Measurements from ENCODE around the gene NR4A1.

DNA sequence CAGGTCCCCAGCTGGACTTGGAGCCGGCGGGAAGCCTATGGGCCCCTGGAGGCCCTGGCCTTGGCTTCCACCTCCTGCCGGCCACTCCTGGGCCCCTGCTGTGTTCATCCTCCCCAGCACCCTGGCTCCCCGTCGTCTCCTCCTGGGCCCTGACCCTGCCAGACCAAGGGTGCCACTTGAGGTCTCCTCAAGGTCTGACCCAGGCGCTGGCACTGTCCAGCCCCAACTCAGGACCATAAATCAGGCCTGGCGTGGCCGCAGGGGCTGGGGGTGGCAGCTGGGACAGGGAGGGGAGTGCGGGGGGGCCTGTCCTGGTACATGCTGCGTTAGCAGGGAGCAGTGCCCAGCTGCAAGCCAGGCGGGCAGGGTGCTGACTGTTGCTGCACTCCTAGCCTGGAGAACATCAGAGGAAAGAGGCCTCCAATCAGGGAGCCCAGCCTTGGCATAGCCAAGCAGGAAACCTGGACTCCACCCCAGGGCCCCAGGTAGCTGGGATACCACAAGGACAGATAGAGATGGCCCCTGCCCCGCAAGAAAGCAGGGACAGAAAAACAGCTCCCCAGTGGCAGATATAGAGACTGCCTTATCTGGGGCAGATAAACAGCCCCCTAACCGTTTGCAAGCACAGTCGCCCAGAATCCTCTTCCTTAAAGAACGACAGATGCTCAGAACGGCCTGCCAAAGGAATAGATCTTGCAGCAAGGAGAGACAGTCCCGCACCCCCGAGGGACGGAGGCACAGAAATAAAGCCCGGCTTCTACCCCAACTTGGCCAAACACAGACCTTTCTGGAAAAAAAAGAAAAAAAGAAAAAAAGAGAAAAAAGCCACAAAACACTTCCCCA lies 12.1 kb downstream of the NR4A1 start:
- TF ChIP-seq, protein P1, sequence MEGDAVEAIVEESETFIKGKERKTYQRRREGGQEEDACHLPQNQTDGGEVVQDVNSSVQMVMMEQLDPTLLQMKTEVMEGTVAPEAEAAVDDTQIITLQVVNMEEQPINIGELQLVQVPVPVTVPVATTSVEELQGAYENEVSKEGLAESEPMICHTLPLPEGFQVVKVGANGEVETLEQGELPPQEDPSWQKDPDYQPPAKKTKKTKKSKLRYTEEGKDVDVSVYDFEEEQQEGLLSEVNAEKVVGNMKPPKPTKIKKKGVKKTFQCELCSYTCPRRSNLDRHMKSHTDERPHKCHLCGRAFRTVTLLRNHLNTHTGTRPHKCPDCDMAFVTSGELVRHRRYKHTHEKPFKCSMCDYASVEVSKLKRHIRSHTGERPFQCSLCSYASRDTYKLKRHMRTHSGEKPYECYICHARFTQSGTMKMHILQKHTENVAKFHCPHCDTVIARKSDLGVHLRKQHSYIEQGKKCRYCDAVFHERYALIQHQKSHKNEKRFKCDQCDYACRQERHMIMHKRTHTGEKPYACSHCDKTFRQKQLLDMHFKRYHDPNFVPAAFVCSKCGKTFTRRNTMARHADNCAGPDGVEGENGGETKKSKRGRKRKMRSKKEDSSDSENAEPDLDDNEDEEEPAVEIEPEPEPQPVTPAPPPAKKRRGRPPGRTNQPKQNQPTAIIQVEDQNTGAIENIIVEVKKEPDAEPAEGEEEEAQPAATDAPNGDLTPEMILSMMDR (IDR thresholded peaks at IDR 0.05; ENCODE audit: insufficient read depth, low read length, poor library complexity, severe bottlenecking), result no peak
- TF ChIP-seq EZH2phosphoT487 (conservative IDR thresholded peaks at IDR 0.05; ENCODE audit: low read length), result no peak
